Cardiac muscle cell (in vitro differentiated cells and primary cell): ENCODE measurements around the gene MYO1B. TPM values are rescaled to one million over a fixed set of nuclear protein-coding genes. Genes with fewer than 3 reads are reported as not detected.

ENCODE experiments used
- DNase-seq, 2 donors: peaks; one replicate each; pipeline versions ENCODE4 v3.0.0 to v3.0.0-alpha.2; 2010 to 2017; ENCODE audit warnings: low read depth in 1 of 2, low spot score in 1 of 2
- H3K27ac ChIP-seq: fragments of 200-600 bp; sonication (generic); 2 replicates; pipeline ENCODE4 v1.5.1; 2016
- H3K27me3 ChIP-seq: fragments of 200-600 bp; sonication (generic); 2 replicates; pipeline ENCODE4 v1.6.0; 2016; ENCODE audit warnings: control low read depth
- H3K36me3 ChIP-seq: fragments of 200-600 bp; sonication (generic); 2 replicates; pipeline ENCODE4 v1.5.1; 2016; ENCODE audit warnings: control low read depth
- H3K4me1 ChIP-seq: fragments of 200-600 bp; sonication (generic); 2 replicates; pipeline ENCODE4 v1.8.1; 2017; ENCODE audit warnings: low read depth, mild to moderate bottlenecking, mixed run types
- H3K4me3 ChIP-seq: fragments of 200-600 bp; sonication (generic); 2 replicates; pipeline ENCODE4 v1.5.1; 2016; ENCODE audit warnings: mild to moderate bottlenecking
- H3K9me3 ChIP-seq: fragments of 200-600 bp; sonication (generic); 2 replicates; pipeline ENCODE4 v1.5.1; 2017; ENCODE audit warnings: low read depth, mild to moderate bottlenecking, control low read depth
- CTCF ChIP-seq: IDR thresholded peaks from 2 replicates; pipeline ENCODE4 v1.5.1; 2012; ENCODE audit warnings: low read depth, mild to moderate bottlenecking, low read length
- polyA plus RNA-seq: library from polyadenylated mRNA; unstranded; fragments of >200 nt; fragmentation: Nextera tagmentation; extraction: Ambion mirVana; gene quantifications from 2 replicates; pipeline ENCODE4 v1.2.1, GENCODE V29; 2016
- total RNA-seq: library from RNA; depleted of rRNA; stranded (reverse); fragments of >200 nt; gene quantifications from 2 replicates; pipeline ENCODE4 v1.2.3, GENCODE V29; 2016

The MYO1B gene
- total and polyA plus RNA-seq, 2 experiments from 2014 or later: 33.1 to 44.5 TPM

- H3K36me3 ChIP-seq: no peaks in the 10 kb centered on the region
- H3K4me3 ChIP-seq: no peak overlapping the region
- H3K9me3 ChIP-seq: no peaks in the 10 kb centered on the region
- no peaks in the 10 kb centered on the region for H3K27me3 ChIP-seq
- no peak for TF ChIP-seq CTCF
- H3K4me1 ChIP-seq: peaks cover 6% of the 10 kb centered on the region
- no peak for DNase-seq
- no peak overlapping the region for H3K27ac ChIP-seq
Measured at GRCh38 chr2:191296083-191297006, 51.1 kb downstream of the MYO1B start.

- H3K36me3 ChIP-seq: no peaks in the 10 kb centered on the region
- no peaks in the 10 kb centered on the region for H3K9me3 ChIP-seq
Measured at GRCh38 chr2:191297033-191297432, 51.8 kb downstream of the MYO1B start.

GRCh38 chr2:191298306-191298705 is 53.1 kb downstream of the MYO1B start:
- Histone ChIP-seq H3K9me3 (no peaks in the 10 kb centered on the region), H3K4me3 (no peak overlapping the region), H3K27ac (no peak overlapping the region), H3K4me1 (peaks cover 14% of the 10 kb centered on the region), H3K36me3 (no peaks in the 10 kb centered on the region), H3K27me3 (no peaks in the 10 kb centered on the region)
- no peak for DNase-seq
- no peak for TF ChIP-seq CTCF

More at GRCh38 chr2:191297033-191297432, 51.8 kb downstream of the MYO1B start:
- Histone ChIP-seq H3K4me1 (peaks cover 11% of the 10 kb centered on the region), H3K27ac (no peak overlapping the region), H3K4me3 (no peak overlapping the region), H3K27me3 (no peaks in the 10 kb centered on the region)
- no peak for TF ChIP-seq CTCF
- no peak for DNase-seq

GRCh38 chr2:191299010-191299409 is 53.8 kb downstream of the MYO1B start:
- peaks cover 14% of the 10 kb centered on the region for H3K4me1 ChIP-seq
- DNase-seq: no peak
- no peaks in the 10 kb centered on the region for H3K36me3 ChIP-seq
- H3K27me3 ChIP-seq: no peaks in the 10 kb centered on the region
- no peak overlapping the region for H3K27ac ChIP-seq
- no peaks in the 10 kb centered on the region for H3K9me3 ChIP-seq
- peak; percentile 36 for TF ChIP-seq CTCF
- H3K4me3 ChIP-seq: no peak overlapping the region

GRCh38 chr2:191299866-191300265 is 54.7 kb downstream of the MYO1B start:
- Histone ChIP-seq H3K9me3 (no peaks in the 10 kb centered on the region), H3K36me3 (no peaks in the 10 kb centered on the region), H3K27ac (no peak overlapping the region), H3K4me1 (peaks cover 14% of the 10 kb centered on the region), H3K4me3 (no peak overlapping the region), H3K27me3 (no peaks in the 10 kb centered on the region)
- DNase-seq: no peak
- TF ChIP-seq CTCF: no peak
